Measurements from ENCODE around the gene QTRT2. TPM values are rescaled to one million over a fixed set of nuclear protein-coding genes. Genes with fewer than 3 reads are reported as not detected.
A peak's percentile ranks its signal among the peaks of the same experiment; 100 is the strongest.

QTRT2 gene
- total RNA-seq, 1 donor from 2014 or later = 22.2 TPM

DNA sequence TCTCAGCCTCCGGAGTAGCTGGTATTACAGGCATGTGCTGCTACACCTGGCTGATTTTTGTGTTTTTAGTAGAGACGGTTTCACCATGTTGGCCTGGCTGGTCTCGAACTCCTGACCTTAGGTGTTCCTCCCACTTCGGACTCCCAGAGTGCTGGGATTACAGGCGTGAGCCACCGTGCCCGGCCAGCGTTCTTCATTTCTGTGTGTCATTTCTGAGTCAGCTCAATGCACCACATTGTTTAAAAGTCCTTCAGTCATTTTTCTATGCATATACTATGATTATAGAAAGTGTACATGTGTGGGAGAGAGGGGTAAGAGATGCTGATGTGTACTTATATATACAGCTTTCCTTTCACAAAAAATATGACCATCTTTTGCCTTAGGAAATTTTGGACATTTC is 2.1 kb downstream of the QTRT2 start:
- ATAC-seq (no peak), DNase-seq (no peak)
- Histone ChIP-seq H3K27ac (no peak overlapping the region), H3K4me3 (no peak overlapping the region), H3K36me3 (peaks cover 8% of the 10 kb centered on the region), H3K4me1 (peaks cover 22% of the 10 kb centered on the region), H3K27me3 (ENCODE audit: low read depth) (no peaks in the 10 kb centered on the region), H3K9me3 (no peaks in the 10 kb centered on the region)
- TF ChIP-seq, protein P1, sequence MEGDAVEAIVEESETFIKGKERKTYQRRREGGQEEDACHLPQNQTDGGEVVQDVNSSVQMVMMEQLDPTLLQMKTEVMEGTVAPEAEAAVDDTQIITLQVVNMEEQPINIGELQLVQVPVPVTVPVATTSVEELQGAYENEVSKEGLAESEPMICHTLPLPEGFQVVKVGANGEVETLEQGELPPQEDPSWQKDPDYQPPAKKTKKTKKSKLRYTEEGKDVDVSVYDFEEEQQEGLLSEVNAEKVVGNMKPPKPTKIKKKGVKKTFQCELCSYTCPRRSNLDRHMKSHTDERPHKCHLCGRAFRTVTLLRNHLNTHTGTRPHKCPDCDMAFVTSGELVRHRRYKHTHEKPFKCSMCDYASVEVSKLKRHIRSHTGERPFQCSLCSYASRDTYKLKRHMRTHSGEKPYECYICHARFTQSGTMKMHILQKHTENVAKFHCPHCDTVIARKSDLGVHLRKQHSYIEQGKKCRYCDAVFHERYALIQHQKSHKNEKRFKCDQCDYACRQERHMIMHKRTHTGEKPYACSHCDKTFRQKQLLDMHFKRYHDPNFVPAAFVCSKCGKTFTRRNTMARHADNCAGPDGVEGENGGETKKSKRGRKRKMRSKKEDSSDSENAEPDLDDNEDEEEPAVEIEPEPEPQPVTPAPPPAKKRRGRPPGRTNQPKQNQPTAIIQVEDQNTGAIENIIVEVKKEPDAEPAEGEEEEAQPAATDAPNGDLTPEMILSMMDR (IDR thresholded peaks at IDR 0.05) = no peak
- intact Hi-C loops (cut with DNase I) = no loop called here

GRCh38 chr3:114060906-114061655 is 4.5 kb downstream of the QTRT2 start:
- TF ChIP-seq, protein P1 (IDR thresholded peaks at IDR 0.05) = no peak
- no peaks in the 10 kb centered on the region for H3K27me3 ChIP-seq (ENCODE audit: low read depth)
- H3K9me3 ChIP-seq = no peaks in the 10 kb centered on the region
- ATAC-seq = no peak
- no peak overlapping the region for H3K4me3 ChIP-seq
- DNase-seq = no peak
- H3K4me1 ChIP-seq = peaks cover 13% of the 10 kb centered on the region
- no peak overlapping the region for H3K27ac ChIP-seq
- intact Hi-C loops (cut with DNase I) = no loop called here
- H3K36me3 ChIP-seq = peaks cover 22% of the 10 kb centered on the region

DNA sequence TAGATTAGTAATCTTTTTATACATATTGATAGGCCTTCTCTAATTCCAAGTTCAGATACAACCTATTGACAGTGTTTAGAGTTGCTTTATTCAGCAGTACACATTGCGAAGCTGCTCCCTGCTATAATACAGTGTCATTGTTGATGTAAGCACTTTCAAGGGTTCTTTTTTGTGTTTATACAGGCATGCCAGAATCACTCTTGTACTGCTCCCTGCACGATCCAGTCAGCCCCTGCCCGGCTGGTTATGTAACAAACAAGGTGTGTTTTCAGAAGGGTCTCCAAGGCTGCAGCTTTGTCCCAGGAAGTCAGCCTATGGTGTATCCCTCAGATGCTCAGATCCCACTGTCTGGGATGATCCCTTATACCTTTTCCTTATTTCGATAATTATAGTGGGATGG is 11.3 kb downstream of the QTRT2 start:
- H3K36me3 ChIP-seq = peaks cover 71% of the 10 kb centered on the region
- no peaks in the 10 kb centered on the region for H3K9me3 ChIP-seq
- DNase-seq = no peak
- peak; percentile 74 to 95 for ATAC-seq
- H3K27ac ChIP-seq = no peak overlapping the region
- no peak overlapping the region for H3K4me3 ChIP-seq
- TF ChIP-seq, protein P1 (IDR thresholded peaks at IDR 0.05) = no peak
- H3K4me1 ChIP-seq = no peaks in the 10 kb centered on the region
- no peaks in the 10 kb centered on the region for H3K27me3 ChIP-seq (ENCODE audit: low read depth)
- intact Hi-C loops (cut with DNase I) = no loop called here

GRCh38 chr3:114068336-114068735 is 11.8 kb downstream of the QTRT2 start:
- Histone ChIP-seq H3K4me1 (no peaks in the 10 kb centered on the region), H3K36me3 (peaks cover 76% of the 10 kb centered on the region), H3K4me3 (no peak overlapping the region), H3K9me3 (no peaks in the 10 kb centered on the region), H3K27me3 (ENCODE audit: low read depth) (no peaks in the 10 kb centered on the region), H3K27ac (no peak overlapping the region)
- DNase-seq (no peak), ATAC-seq (no peak)
- TF ChIP-seq, protein P1 (IDR thresholded peaks at IDR 0.05) = no peak
- intact Hi-C loops (cut with DNase I) = no loop called here

DNA sequence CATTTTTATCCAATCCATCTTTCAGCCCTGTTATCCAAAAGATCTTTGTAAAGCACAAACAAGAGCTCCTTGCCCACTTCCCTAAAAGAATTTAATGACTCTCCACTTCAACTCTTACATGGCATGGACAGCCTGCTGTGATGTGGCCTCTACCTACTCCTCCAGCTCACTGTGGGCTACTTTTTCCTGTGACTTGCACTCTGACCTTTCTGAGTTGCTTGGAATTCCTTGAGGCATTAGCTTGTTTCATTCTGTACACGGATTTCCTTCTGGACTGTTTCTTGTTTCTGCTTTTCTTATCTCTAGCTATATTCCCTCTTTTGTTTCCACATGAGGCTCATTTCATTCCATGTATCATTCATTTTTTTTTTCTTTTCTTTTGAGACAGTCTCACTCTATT is 15.2 kb downstream of the QTRT2 start:
- Histone ChIP-seq H3K27me3 (ENCODE audit: low read depth) (no peaks in the 10 kb centered on the region), H3K36me3 (peaks cover 89% of the 10 kb centered on the region), H3K9me3 (no peaks in the 10 kb centered on the region), H3K27ac (no peak overlapping the region), H3K4me3 (no peak overlapping the region), H3K4me1 (no peaks in the 10 kb centered on the region)
- ATAC-seq (no peak), DNase-seq (no peak)
- intact Hi-C loops (cut with DNase I) = no loop called here
- TF ChIP-seq, protein P1 (IDR thresholded peaks at IDR 0.05) = no peak

All from lower lobe of right lung (tissue), 2 donors.